Transverse colon (tissue), 4 donors: ENCODE data around the gene PPM1L. TPM values are rescaled to one million over a fixed set of nuclear protein-coding genes. Genes with fewer than 3 reads are reported as not detected.

Experiments
- DNase-seq: peaks from one replicate; pipeline ENCODE4 v3.0.0-alpha.2; 2019
- H3K27ac ChIP-seq, 4 donors: fragments of 200-600 bp; sonication (generic); 2 replicates each; pipeline ENCODE4 v1.5.1; 2016 to 2018; ENCODE audit warnings: inconsistent platforms in 4 of 4
- H3K27me3 ChIP-seq: fragments of 200-600 bp; sonication (generic); 2 replicates; pipeline ENCODE4 v1.5.1; 2017; ENCODE audit warnings: inconsistent platforms
- H3K36me3 ChIP-seq, 4 donors: fragments of 200-600 bp; sonication (generic); 2 replicates each; pipeline ENCODE4 v1.5.1; 2017 to 2019; ENCODE audit warnings: inconsistent platforms in 4 of 4
- H3K4me1 ChIP-seq, 4 donors: fragments of 200-600 bp; sonication (generic); 2 replicates each; pipeline ENCODE4 v1.5.1; 2017 to 2020; ENCODE audit warnings: inconsistent platforms in 4 of 4
- H3K4me3 ChIP-seq, 4 donors: fragments of 200-600 bp; sonication (generic); 1 replicate in 1 of 4; 2 replicates in 3 of 4; pipeline versions ENCODE4 v1.5.1 to v1.6.1; 2017 to 2019; ENCODE audit warnings: inconsistent platforms in 4 of 4
- H3K9me3 ChIP-seq, 2 donors: fragments of 200-600 bp; sonication (generic); 2 replicates each; pipeline ENCODE4 v1.5.1; 2017 to 2019; ENCODE audit warnings: inconsistent platforms in 2 of 2
- CTCF ChIP-seq, 5 experiments: fragments of 200-600 bp in 3 of 5; fragments of 450-650 bp in 2 of 5; sonication (generic) in 3 of 5; IDR thresholded peaks; 1 replicate in 2 of 5; 2 replicates in 3 of 5; pipeline ENCODE4 v1.5.1; 2016 to 2017; ENCODE audit warnings: antibody characterized with exemption in 5 of 5, inconsistent platforms in 3 of 5, mild to moderate bottlenecking in 2 of 5, moderate library complexity in 1 of 5
- EP300 ChIP-seq: sonication (generic); formaldehyde crosslinking; IDR thresholded peaks from one replicate; pipeline ENCODE4 v1.6.1; 2017; ENCODE audit warnings: antibody characterized with exemption, low read depth
- POLR2A ChIP-seq: fragments of 450-650 bp; IDR thresholded peaks from one replicate; pipeline ENCODE4 v1.6.1; 2016; ENCODE audit warnings: antibody characterized with exemption, mild to moderate bottlenecking, moderate library complexity
- POLR2AphosphoS5 ChIP-seq, 3 donors: sonication (generic); formaldehyde crosslinking; IDR thresholded peaks; one replicate each; pipeline ENCODE4 v1.6.1; 2016; ENCODE audit warnings: antibody characterized with exemption in 3 of 3
- WGBS, 2 donors: methylation state at CpG; one replicate each; pipeline ENCODE4 v1.1.5; 2018; ENCODE audit warnings: low coverage in 1 of 2; 5-methylcytosine and 5-hydroxymethylcytosine counted together
- in situ Hi-C, 4 donors: fragments of 200-750 bp; cut with MboI; loops; one replicate each; pipeline versions ENCODE4 v1.15.0 to v1.15.1; 2017; ENCODE audit warnings: low sequenced_read_pairs in 3 of 4, low pct_ligation_motif_present in 1 of 4, low pct_unique_long_range_greater_than_20kb in 1 of 4
- intact Hi-C: fragments of 100-400 bp; cut with DNase I; formaldehyde crosslinking; loops from one replicate; pipeline ENCODE4 v1.15.1; 2023; ENCODE audit warnings: low total_unique reads
- total RNA-seq, 4 donors: library from RNA; depleted of rRNA; stranded (reverse); fragments of >200 nt; gene quantifications; one replicate each; pipeline ENCODE4 v1.1.0, GENCODE V29; 2016

Gene PPM1L
- total RNA-seq, 4 donors from 2014 or later = 17.2 to 35.5 (median 25.6) TPM

GRCh38 chr3:160763073-160763472 lies 7.0 kb downstream of the PPM1L start:
- no peak for DNase-seq
- peaks cover 0 to 11% (median 6%) of the 10 kb centered on the region in 4 donors for H3K4me1 ChIP-seq
- H3K4me3 ChIP-seq = no peak overlapping the region
- intact Hi-C loops = no loop called here
- 100% methylated on average over 1 of the region's 1 CpG; no CpG with 5 or more reads in 1 of the 2 donors for WGBS, 2 donors
- no peak for TF ChIP-seq CTCF (IDR thresholded peaks at IDR 0.05)
- no peak for TF ChIP-seq POLR2AphosphoS5 (IDR thresholded peaks at IDR 0.05)
- no peak for TF ChIP-seq EP300
- TF ChIP-seq POLR2A = no peak
- in situ Hi-C loops = no loop called here
- H3K27me3 ChIP-seq = peaks cover 1% of the 10 kb centered on the region
- H3K9me3 ChIP-seq = no peaks in the 10 kb centered on the region
- no peak overlapping the region for H3K27ac ChIP-seq
- H3K36me3 ChIP-seq = no peaks in the 10 kb centered on the region

- TF ChIP-seq POLR2AphosphoS5 (IDR thresholded peaks at IDR 0.05) (no peak), CTCF (IDR thresholded peaks at IDR 0.05) (no peak), POLR2A (no peak), EP300 (no peak)
- intact Hi-C loops (no loop called here), in situ Hi-C loops (no loop called here)
- WGBS, 2 donors = 43 to 63% methylated on average over 1 of the region's 1 CpG
- no peaks in the 10 kb centered on the region for H3K27me3 ChIP-seq
- peaks cover 0 to 6% (median 2%) of the 10 kb centered on the region in 4 donors for H3K4me1 ChIP-seq
- H3K27ac ChIP-seq = no peak overlapping the region
- DNase-seq = no peak
- H3K9me3 ChIP-seq = no peaks in the 10 kb centered on the region
- no peak overlapping the region for H3K4me3 ChIP-seq
- no peaks in the 10 kb centered on the region for H3K36me3 ChIP-seq
Measured at GRCh38 chr3:160765211-160765610, 9.2 kb downstream of the PPM1L start.

GRCh38 chr3:160768031-160768430 lies 12.0 kb downstream of the PPM1L start:
- H3K4me1 ChIP-seq = peaks cover 0 to 20% (median 2%) of the 10 kb centered on the region in 4 donors
- no peak for TF ChIP-seq POLR2A
- TF ChIP-seq CTCF (IDR thresholded peaks at IDR 0.05) = no peak
- no peak for TF ChIP-seq EP300
- TF ChIP-seq POLR2AphosphoS5 (IDR thresholded peaks at IDR 0.05) = no peak
- intact Hi-C loops (no loop called here), in situ Hi-C loops (no loop called here)
- H3K27me3 ChIP-seq = no peaks in the 10 kb centered on the region
- H3K9me3 ChIP-seq = no peaks in the 10 kb centered on the region
- H3K27ac ChIP-seq = no peak overlapping the region
- no peak overlapping the region for H3K4me3 ChIP-seq
- DNase-seq = no peak
- no peaks in the 10 kb centered on the region for H3K36me3 ChIP-seq

- no peaks in the 10 kb centered on the region for H3K36me3 ChIP-seq
- WGBS, 2 donors = 94 to 100% methylated on average over 1 to 2 of the region's 2 CpGs
- no peaks in the 10 kb centered on the region for H3K9me3 ChIP-seq
- H3K4me1 ChIP-seq = peaks cover 0 to 20% (median 2%) of the 10 kb centered on the region in 4 donors
- DNase-seq = no peak
- intact Hi-C loops = no loop called here
- in situ Hi-C loops = no loop called here
- TF ChIP-seq POLR2A (no peak), POLR2AphosphoS5 (IDR thresholded peaks at IDR 0.05) (no peak), CTCF (IDR thresholded peaks at IDR 0.05) (no peak), EP300 (no peak)
- no peak overlapping the region for H3K27ac ChIP-seq
- H3K4me3 ChIP-seq = no peak overlapping the region
- H3K27me3 ChIP-seq = no peaks in the 10 kb centered on the region
Measured at GRCh38 chr3:160768918-160769317, 12.9 kb downstream of the PPM1L start.
